Activated T-cell treated with anti-CD3 and anti-CD28 coated beads, Interleukin-2, amount 50 U/mL, for 24 hours (primary cell): Measurements from ENCODE around the gene SPATA1.
"Not testable (repeated sequence)": the region's sequence is repeated elsewhere in the genome, so short reads cannot be mapped to it uniquely, and the experiment has no call there.

Source experiments
- DNase-seq: peaks from one replicate; pipeline ENCODE4 v3.0.0-alpha.2; 2020
- H3K27ac Mint-ChIP-seq: 2 replicates; pipeline ENCODE4 v1.8.0; 2020; ENCODE audit warnings: mild to moderate bottlenecking, mixed read lengths
- H3K27me3 Mint-ChIP-seq: 2 replicates; pipeline ENCODE4 v1.8.0; 2020; ENCODE audit warnings: mixed read lengths
- H3K36me3 Mint-ChIP-seq: 2 replicates; pipeline ENCODE4 v1.8.0; 2020; ENCODE audit warnings: low read depth, mixed read lengths
- H3K4me1 Mint-ChIP-seq: 2 replicates; pipeline ENCODE4 v1.8.0; 2020; ENCODE audit warnings: low read depth, mixed read lengths
- H3K4me3 Mint-ChIP-seq: 2 replicates; pipeline ENCODE4 v1.8.0; 2020; ENCODE audit warnings: mild to moderate bottlenecking, moderate library complexity, mixed read lengths
- H3K9me3 Mint-ChIP-seq: 2 replicates; pipeline ENCODE4 v1.8.0; 2020; ENCODE audit warnings: mixed read lengths

The SPATA1 gene

GRCh38 chr1:84587099-84587498, 80.9 kb downstream of the SPATA1 start:
- DNase-seq = no peak
- Mint-ChIP-seq H3K9me3 (no peaks in the 10 kb centered on the region), H3K4me3 (no peak overlapping the region), H3K27me3 (peaks cover 34% of the 10 kb centered on the region), H3K27ac (no peak overlapping the region), H3K4me1 (no peaks in the 10 kb centered on the region), H3K36me3 (no peaks in the 10 kb centered on the region)

GRCh38 chr1:84594959-84595358, 88.8 kb downstream of the SPATA1 start:
- not testable (repeated sequence) for H3K4me3 Mint-ChIP-seq, H3K27ac Mint-ChIP-seq, DNase-seq, H3K9me3 Mint-ChIP-seq, H3K36me3 Mint-ChIP-seq
- peaks cover 25% of the 10 kb centered on the region for H3K4me1 Mint-ChIP-seq
- peaks cover 14% of the 10 kb centered on the region for H3K27me3 Mint-ChIP-seq

GRCh38 chr1:84597011-84597410, 90.8 kb downstream of the SPATA1 start:
- DNase-seq = no peak
- Mint-ChIP-seq H3K9me3 (no peaks in the 10 kb centered on the region), H3K27ac (no peak overlapping the region), H3K36me3 (no peaks in the 10 kb centered on the region), H3K4me3 (no peak overlapping the region), H3K4me1 (peaks cover 34% of the 10 kb centered on the region), H3K27me3 (peaks cover 2% of the 10 kb centered on the region)

GRCh38 chr1:84598418-84598817, 92.2 kb downstream of the SPATA1 start:
- Mint-ChIP-seq H3K4me1 (peaks cover 34% of the 10 kb centered on the region), H3K36me3 (no peaks in the 10 kb centered on the region), H3K9me3 (no peaks in the 10 kb centered on the region), H3K27ac (peak overlapping the region; percentile 89), H3K4me3 (no peak overlapping the region), H3K27me3 (no peaks in the 10 kb centered on the region)
- DNase-seq = no peak

GRCh38 chr1:84598846-84599741, 92.9 kb downstream of the SPATA1 start:
- Mint-ChIP-seq H3K9me3 (peaks cover 2% of the 10 kb centered on the region), H3K36me3 (peaks cover under 1% of the 10 kb centered on the region), H3K4me3 (peak overlapping the region; percentile 32), H3K27ac (peak overlapping the region; percentile 89), H3K27me3 (no peaks in the 10 kb centered on the region), H3K4me1 (peaks cover 34% of the 10 kb centered on the region)
- no peak for DNase-seq

GRCh38 chr1:84600796-84601195, 94.6 kb downstream of the SPATA1 start:
- Mint-ChIP-seq H3K27me3 (no peaks in the 10 kb centered on the region), H3K27ac (no peak overlapping the region), H3K4me3 (no peak overlapping the region), H3K4me1 (peaks cover 34% of the 10 kb centered on the region), H3K36me3 (peaks cover 18% of the 10 kb centered on the region), H3K9me3 (peaks cover 18% of the 10 kb centered on the region)
- DNase-seq = no peak

- H3K4me3 Mint-ChIP-seq = no peak overlapping the region
- peaks cover 27% of the 10 kb centered on the region for H3K9me3 Mint-ChIP-seq
- no peak for DNase-seq
- no peak overlapping the region for H3K27ac Mint-ChIP-seq
- peaks cover 21% of the 10 kb centered on the region for H3K36me3 Mint-ChIP-seq
- peaks cover 25% of the 10 kb centered on the region for H3K4me1 Mint-ChIP-seq
- no peaks in the 10 kb centered on the region for H3K27me3 Mint-ChIP-seq
These were observed 97.0 kb downstream of the SPATA1 start for GRCh38 chr1:84603223-84603622.

GRCh38 chr1:84603941-84604830, 98.0 kb downstream of the SPATA1 start:
- Mint-ChIP-seq H3K4me3 (no peak overlapping the region), H3K9me3 (peaks cover 27% of the 10 kb centered on the region), H3K27me3 (no peaks in the 10 kb centered on the region), H3K36me3 (peaks cover 21% of the 10 kb centered on the region), H3K4me1 (peaks cover 17% of the 10 kb centered on the region), H3K27ac (no peak overlapping the region)
- no peak for DNase-seq

- H3K4me3 Mint-ChIP-seq = no peak overlapping the region
- peaks cover 27% of the 10 kb centered on the region for H3K9me3 Mint-ChIP-seq
- peaks cover 21% of the 10 kb centered on the region for H3K36me3 Mint-ChIP-seq
These were observed 99.0 kb downstream of the SPATA1 start for GRCh38 chr1:84605157-84605556.

GRCh38 chr1:84606977-84607376, 100.8 kb downstream of the SPATA1 start:
- Mint-ChIP-seq H3K27ac (no peak overlapping the region), H3K9me3 (peaks cover 27% of the 10 kb centered on the region), H3K27me3 (no peaks in the 10 kb centered on the region), H3K4me1 (peaks cover 7% of the 10 kb centered on the region), H3K36me3 (peaks cover 21% of the 10 kb centered on the region), H3K4me3 (no peak overlapping the region)
- no peak for DNase-seq

More at GRCh38 chr1:84605157-84605556, 99.0 kb downstream of the SPATA1 start:
- Mint-ChIP-seq H3K27me3 (no peaks in the 10 kb centered on the region), H3K27ac (no peak overlapping the region), H3K4me1 (peaks cover 7% of the 10 kb centered on the region)
- no peak for DNase-seq

- no peak overlapping the region for H3K4me3 Mint-ChIP-seq
- H3K9me3 Mint-ChIP-seq = peaks cover 18% of the 10 kb centered on the region
- peaks cover under 1% of the 10 kb centered on the region for H3K36me3 Mint-ChIP-seq
- no peak for DNase-seq
- H3K27ac Mint-ChIP-seq = no peak overlapping the region
- H3K4me1 Mint-ChIP-seq = peaks cover 10% of the 10 kb centered on the region
- H3K27me3 Mint-ChIP-seq = no peaks in the 10 kb centered on the region
These were observed 104.9 kb downstream of the SPATA1 start for GRCh38 chr1:84611091-84611490.

- Mint-ChIP-seq H3K27me3 (no peaks in the 10 kb centered on the region), H3K4me1 (peaks cover 10% of the 10 kb centered on the region), H3K27ac (peak overlapping the region; percentile 2), H3K9me3 (peaks cover 12% of the 10 kb centered on the region), H3K36me3 (no peaks in the 10 kb centered on the region), H3K4me3 (no peak overlapping the region)
- no peak for DNase-seq
These were observed 105.6 kb downstream of the SPATA1 start for GRCh38 chr1:84611796-84612195.

- peaks cover 10% of the 10 kb centered on the region for H3K4me1 Mint-ChIP-seq
- no peak for DNase-seq
- H3K4me3 Mint-ChIP-seq = no peak overlapping the region
- H3K27ac Mint-ChIP-seq = no peak overlapping the region
- H3K27me3 Mint-ChIP-seq = no peaks in the 10 kb centered on the region
- peaks cover 12% of the 10 kb centered on the region for H3K9me3 Mint-ChIP-seq
- H3K36me3 Mint-ChIP-seq = no peaks in the 10 kb centered on the region
These were observed 106.8 kb downstream of the SPATA1 start for GRCh38 chr1:84613026-84613425.

- Mint-ChIP-seq H3K4me1 (peaks cover 10% of the 10 kb centered on the region), H3K27ac (no peak overlapping the region), H3K36me3 (no peaks in the 10 kb centered on the region), H3K4me3 (no peak overlapping the region), H3K9me3 (peaks cover 12% of the 10 kb centered on the region), H3K27me3 (no peaks in the 10 kb centered on the region)
- no peak for DNase-seq
These were observed 107.7 kb downstream of the SPATA1 start for GRCh38 chr1:84613887-84614286.

- peaks cover 23% of the 10 kb centered on the region for H3K4me1 Mint-ChIP-seq
- no peaks in the 10 kb centered on the region for H3K27me3 Mint-ChIP-seq
- no peak for DNase-seq
- H3K36me3 Mint-ChIP-seq = peaks cover under 1% of the 10 kb centered on the region
- H3K4me3 Mint-ChIP-seq = no peak overlapping the region
- peaks cover 12% of the 10 kb centered on the region for H3K9me3 Mint-ChIP-seq
- H3K27ac Mint-ChIP-seq = no peak overlapping the region
These were observed 109.6 kb downstream of the SPATA1 start for GRCh38 chr1:84615790-84616189.
